Endothelial cell (in vitro differentiated cells): ENCODE results near the gene TGM2. TPM values are rescaled to one million over a fixed set of nuclear protein-coding genes. Genes with fewer than 3 reads are reported as not detected.

Experiments
- DNase-seq: peaks from one replicate; pipeline ENCODE4 v3.0.0; 2021; ENCODE audit warnings: low spot score
- H3K27ac Mint-ChIP-seq: one replicate; pipeline ENCODE4 v1.8.0; 2021; ENCODE audit warnings: mixed read lengths, inconsistent platforms; ENCODE audit not compliant: unreplicated experiment
- H3K27me3 Mint-ChIP-seq: one replicate; pipeline ENCODE4 v1.8.0; 2021; ENCODE audit warnings: mild to moderate bottlenecking, moderate library complexity, mixed read lengths, inconsistent platforms; ENCODE audit not compliant: unreplicated experiment
- H3K36me3 Mint-ChIP-seq: one replicate; pipeline ENCODE4 v1.8.0; 2021; ENCODE audit warnings: mild to moderate bottlenecking, low read depth, mixed read lengths, inconsistent platforms; ENCODE audit not compliant: unreplicated experiment
- H3K4me1 Mint-ChIP-seq: one replicate; pipeline ENCODE4 v1.8.0; 2021; ENCODE audit warnings: mild to moderate bottlenecking, mixed read lengths, inconsistent platforms; ENCODE audit not compliant: unreplicated experiment
- H3K4me3 Mint-ChIP-seq: one replicate; pipeline ENCODE4 v1.8.0; 2021; ENCODE audit warnings: mild to moderate bottlenecking, mixed read lengths, inconsistent platforms; ENCODE audit not compliant: unreplicated experiment
- H3K9me3 Mint-ChIP-seq: one replicate; pipeline ENCODE4 v1.8.0; 2021; ENCODE audit warnings: mixed read lengths, inconsistent platforms; ENCODE audit not compliant: unreplicated experiment
- total RNA-seq: library from RNA; stranded (reverse); fragmentation: NEBNext Ultra II Directional; extraction: Animal tissue kit (Norgen Biotek cat#: 25700); gene quantifications from one replicate; pipeline ENCODE4 v1.2.1, GENCODE V29; 2021; ENCODE audit not compliant: unreplicated experiment
- TF ChIP-seq, protein P1 (sequence below): fragments of 200-600 bp; sonication (generic); IDR thresholded peaks from one replicate; pipeline ENCODE4 v1.5.0; 2021; ENCODE audit warnings: antibody characterized with exemption; ENCODE audit not compliant: unreplicated experiment

TGM2 gene
- total RNA-seq, 1 donor from 2014 or later, result 216 TPM

DNA sequence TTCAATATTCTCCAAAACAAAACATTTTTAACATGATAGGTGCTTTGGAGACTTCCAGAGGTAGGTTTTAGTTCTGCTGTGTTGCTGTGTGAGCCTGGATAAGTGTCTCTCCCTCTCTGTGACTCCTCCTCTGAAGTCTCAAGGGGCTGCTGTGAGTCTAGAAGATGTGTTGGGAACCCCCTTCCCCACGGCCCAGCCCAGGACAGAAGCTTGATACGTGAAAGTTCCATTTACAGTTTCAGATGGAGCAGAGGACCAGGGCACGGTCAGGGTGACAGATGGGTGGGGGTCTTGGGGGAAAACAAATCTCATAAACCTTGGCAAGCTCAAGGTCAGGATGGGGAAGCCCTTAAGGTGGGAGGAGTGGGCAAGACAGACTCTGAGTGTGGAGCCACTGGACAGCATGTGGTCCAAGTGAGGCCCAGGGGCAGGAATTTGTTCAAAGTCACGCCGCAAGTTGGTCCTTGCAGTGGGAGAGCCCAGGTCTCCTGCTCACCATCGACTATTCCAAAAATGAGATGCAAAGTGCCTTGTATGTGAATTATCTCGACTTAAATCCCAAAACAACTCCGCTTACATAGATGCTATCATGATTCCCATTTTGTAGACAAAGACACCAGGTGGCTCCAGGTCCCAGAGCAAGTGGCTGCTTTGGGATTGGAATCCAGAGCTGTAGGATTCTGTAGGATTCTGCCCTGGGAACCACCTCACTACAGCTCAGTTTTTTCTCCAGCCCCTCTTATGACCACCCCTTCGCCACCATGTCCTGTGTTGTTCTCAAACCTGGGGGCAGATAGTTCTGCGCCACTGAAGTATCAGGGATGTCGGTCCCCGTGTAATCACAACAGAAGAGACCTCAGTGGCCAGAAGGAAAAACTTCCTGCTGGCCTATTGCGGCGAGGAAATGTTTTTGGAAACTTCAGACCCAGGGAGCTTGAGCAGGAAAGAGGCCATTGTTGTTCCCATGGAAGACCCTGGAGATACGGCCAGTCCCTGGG lies 1.9 kb downstream of the TGM2 start:
- Mint-ChIP-seq H3K9me3 (no peaks in the 10 kb centered on the region), H3K4me3 (peak overlapping the region; percentile 75), H3K27ac (peak overlapping the region; percentile 13), H3K27me3 (peaks cover 8% of the 10 kb centered on the region), H3K4me1 (peaks cover 69% of the 10 kb centered on the region), H3K36me3 (peaks cover 25% of the 10 kb centered on the region)
- TF ChIP-seq, protein P1, sequence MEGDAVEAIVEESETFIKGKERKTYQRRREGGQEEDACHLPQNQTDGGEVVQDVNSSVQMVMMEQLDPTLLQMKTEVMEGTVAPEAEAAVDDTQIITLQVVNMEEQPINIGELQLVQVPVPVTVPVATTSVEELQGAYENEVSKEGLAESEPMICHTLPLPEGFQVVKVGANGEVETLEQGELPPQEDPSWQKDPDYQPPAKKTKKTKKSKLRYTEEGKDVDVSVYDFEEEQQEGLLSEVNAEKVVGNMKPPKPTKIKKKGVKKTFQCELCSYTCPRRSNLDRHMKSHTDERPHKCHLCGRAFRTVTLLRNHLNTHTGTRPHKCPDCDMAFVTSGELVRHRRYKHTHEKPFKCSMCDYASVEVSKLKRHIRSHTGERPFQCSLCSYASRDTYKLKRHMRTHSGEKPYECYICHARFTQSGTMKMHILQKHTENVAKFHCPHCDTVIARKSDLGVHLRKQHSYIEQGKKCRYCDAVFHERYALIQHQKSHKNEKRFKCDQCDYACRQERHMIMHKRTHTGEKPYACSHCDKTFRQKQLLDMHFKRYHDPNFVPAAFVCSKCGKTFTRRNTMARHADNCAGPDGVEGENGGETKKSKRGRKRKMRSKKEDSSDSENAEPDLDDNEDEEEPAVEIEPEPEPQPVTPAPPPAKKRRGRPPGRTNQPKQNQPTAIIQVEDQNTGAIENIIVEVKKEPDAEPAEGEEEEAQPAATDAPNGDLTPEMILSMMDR, result no peak
- no peak for DNase-seq

DNA sequence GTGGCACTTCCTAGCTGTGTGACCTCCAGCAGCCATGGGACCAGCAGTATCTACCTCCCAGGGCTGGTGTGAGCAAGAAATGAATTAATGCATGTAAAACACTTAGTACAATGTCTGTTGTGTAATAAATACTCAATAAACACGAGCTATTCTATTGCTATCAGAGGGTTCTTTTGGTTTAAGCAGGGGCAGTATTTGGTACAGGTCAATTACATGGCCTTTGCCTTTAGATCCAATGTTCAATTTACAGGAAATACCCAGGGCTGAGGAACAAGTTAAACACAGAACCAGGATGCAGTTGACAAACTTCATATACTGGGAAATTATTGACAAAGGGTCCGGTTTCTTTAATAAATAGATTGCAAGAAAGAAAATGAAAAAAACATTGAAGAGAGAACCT lies 2.9 kb downstream of the TGM2 start:
- no peaks in the 10 kb centered on the region for H3K9me3 Mint-ChIP-seq
- peaks cover 33% of the 10 kb centered on the region for H3K36me3 Mint-ChIP-seq
- H3K4me1 Mint-ChIP-seq, result peaks cover 70% of the 10 kb centered on the region
- no peak overlapping the region for H3K27ac Mint-ChIP-seq
- no peak for DNase-seq
- peak overlapping the region; percentile 65 for H3K4me3 Mint-ChIP-seq
- TF ChIP-seq, protein P1, result no peak
- H3K27me3 Mint-ChIP-seq, result peaks cover 6% of the 10 kb centered on the region

DNA sequence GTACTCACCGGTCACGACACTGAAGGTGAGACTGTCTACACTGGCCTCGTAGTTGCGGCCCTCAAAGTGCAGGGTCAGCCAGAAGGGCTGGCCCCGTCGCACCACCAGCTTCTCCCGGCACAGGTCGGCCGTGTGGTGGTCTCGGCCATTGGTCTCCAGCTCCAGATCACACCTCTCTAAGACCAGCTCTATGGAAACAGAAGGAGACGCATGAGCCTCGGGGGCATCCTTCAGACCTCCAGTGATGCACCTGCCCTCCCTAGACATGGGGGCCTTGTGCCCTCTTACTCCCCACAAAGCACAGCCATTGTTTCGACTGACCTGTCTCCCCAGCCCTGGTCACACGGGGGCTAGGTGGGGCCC lies 3.7 kb downstream of the TGM2 start:
- DNase-seq, result no peak
- Mint-ChIP-seq H3K9me3 (no peaks in the 10 kb centered on the region), H3K4me1 (peaks cover 74% of the 10 kb centered on the region), H3K36me3 (peaks cover 33% of the 10 kb centered on the region), H3K27me3 (peaks cover 6% of the 10 kb centered on the region), H3K27ac (no peak overlapping the region), H3K4me3 (no peak overlapping the region)
- TF ChIP-seq, protein P1, result no peak

DNA sequence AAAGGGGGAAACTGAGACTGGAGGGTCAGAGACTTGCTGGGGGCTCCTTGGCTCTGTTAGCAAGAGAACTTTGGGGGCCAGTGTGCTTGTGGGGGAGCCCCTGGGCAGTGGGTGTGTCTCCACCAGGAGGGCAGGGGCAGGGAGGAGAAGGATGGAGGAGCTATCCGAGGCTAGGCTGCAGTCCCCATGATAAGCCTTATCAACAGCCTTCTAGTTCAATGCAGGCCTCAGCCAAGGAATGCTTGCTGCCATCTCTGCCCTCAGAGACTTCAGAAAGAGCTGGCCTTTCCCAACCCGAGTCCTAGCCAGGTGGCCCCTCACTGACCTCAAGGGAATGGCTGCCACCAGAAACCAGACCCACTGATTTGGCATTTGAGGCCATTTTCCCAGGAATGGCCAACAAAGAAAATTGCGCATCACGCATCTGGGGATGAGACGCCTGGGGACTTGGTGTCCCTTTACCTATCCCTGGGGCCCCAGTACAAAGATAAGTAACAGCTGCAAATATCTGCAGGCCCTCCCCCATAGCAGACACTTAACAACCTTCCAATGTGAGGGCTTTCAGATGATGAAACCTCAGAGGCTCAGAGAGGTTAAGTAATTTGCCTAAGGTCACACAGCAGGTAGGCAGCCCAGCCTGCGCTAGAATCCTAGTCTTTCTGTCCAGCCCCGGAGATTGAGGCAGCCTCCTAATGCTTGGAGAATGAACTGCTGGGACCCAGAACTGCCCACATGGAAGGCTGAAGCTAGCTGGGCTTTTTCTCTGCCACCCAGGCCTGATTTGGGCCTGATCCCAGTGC lies 4.9 kb downstream of the TGM2 start:
- Mint-ChIP-seq H3K27ac (no peak overlapping the region), H3K4me3 (no peak overlapping the region), H3K27me3 (peaks cover 2% of the 10 kb centered on the region), H3K4me1 (peaks cover 73% of the 10 kb centered on the region), H3K36me3 (peaks cover 28% of the 10 kb centered on the region), H3K9me3 (no peaks in the 10 kb centered on the region)
- DNase-seq, result no peak
- TF ChIP-seq, protein P1, result no peak

DNA sequence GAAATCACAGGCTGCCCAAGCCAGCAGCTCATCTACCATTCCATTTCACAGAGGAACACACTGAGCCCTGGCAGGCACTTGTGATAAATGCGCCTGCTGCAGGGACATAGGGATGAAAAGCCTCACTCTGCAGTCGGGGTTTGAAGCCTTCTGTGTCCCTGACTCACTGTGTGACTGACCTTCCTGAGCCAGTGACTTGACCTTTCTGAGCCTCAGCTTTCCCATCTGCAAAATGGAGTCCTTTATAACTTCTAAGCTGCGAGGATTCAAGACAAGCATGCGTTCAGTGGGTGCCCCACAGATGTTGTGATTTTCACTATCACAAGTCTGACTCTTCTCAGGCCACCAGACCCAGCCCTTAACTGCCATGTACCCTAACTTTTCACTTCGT lies 5.5 kb downstream of the TGM2 start:
- H3K27me3 Mint-ChIP-seq, result no peaks in the 10 kb centered on the region
- H3K4me1 Mint-ChIP-seq, result peaks cover 69% of the 10 kb centered on the region
- no peak overlapping the region for H3K27ac Mint-ChIP-seq
- no peaks in the 10 kb centered on the region for H3K9me3 Mint-ChIP-seq
- TF ChIP-seq, protein P1, result no peak
- H3K36me3 Mint-ChIP-seq, result peaks cover 28% of the 10 kb centered on the region
- no peak for DNase-seq
- no peak overlapping the region for H3K4me3 Mint-ChIP-seq
